ENCODE results near the gene FARP2. TPM values are rescaled to one million over a fixed set of nuclear protein-coding genes. Genes with fewer than 3 reads are reported as not detected.

The FARP2 gene
- total RNA-seq, 5 donors from 2014 or later (not counting 1 experiment from before 2014, with no cell fraction given) = 15.8 to 27.5 (median 18.5) TPM

Other genes starting within 250 kb of the FARP2 start
- 100 to 1,000 TPM in 4 of 5 donors, 10 to 100 TPM in 1; 80.5 to 272 (median 167) TPM for gene PASK, start 206.8 kb upstream of the FARP2 start, total RNA-seq
- gene PPP1R7, start 205.8 kb upstream of the FARP2 start, total RNA-seq = 10 to 100 TPM; 46.6 to 61.2 (median 53.8) TPM
- gene ANO7, start 167.6 kb upstream of the FARP2 start, total RNA-seq = under 1 TPM in 3 of 5 donors, not detected in 2; 0.53 to 0.60 (median 0.53) TPM
- 100 to 1,000 TPM; 130 to 184 (median 148) TPM for gene HDLBP, start 40.6 kb upstream of the FARP2 start, total RNA-seq
- 100 to 1,000 TPM; 182 to 209 (median 189) TPM for gene SEPTIN2, start 40.4 kb upstream of the FARP2 start, total RNA-seq
- gene STK25, start 152.3 kb downstream of the FARP2 start, total RNA-seq = 100 to 1,000 TPM; 113 to 199 (median 193) TPM
- under 1 TPM in 3 of 5 donors, not detected in 2; 0.20 to 0.89 (median 0.35) TPM for gene BOK, start 202.5 kb downstream of the FARP2 start, total RNA-seq

All from T-cell (primary cell).